ENCODE data around the gene STAG3.
A peak's percentile ranks its signal among the peaks of the same experiment; 100 is the strongest.

Gene STAG3

DNA sequence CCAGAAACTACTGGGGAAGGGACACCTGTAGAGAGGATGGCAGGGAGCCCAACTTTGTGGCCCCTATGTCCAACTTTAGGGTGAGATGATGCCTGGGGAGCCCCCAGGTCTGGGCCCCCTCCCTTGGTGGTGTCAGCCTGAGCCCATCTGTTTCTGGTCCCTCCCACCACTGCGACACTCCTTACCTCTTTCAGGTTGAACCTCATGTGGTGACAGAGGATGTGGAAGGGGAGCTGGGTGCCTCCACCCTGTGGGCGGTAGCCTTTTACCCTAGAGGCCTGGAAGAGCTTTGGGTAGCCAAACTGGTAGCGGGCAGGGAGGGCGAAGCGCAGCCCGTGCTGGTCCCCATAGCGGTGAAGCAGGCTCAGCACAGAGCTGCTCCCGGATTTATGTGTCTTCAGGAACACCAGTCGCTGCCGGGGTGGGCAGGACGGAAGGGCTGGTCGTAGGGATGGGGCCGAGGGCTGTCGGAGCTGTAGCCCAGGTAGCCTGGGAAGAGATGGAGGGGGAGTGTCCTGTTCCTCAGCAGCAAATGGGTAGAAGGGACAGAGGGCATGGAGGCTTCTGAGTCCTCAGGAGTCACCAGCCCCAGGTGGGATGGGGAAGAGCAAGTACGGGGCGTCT, 11.3 kb upstream of the STAG3 start:
- peak; percentile 8 for DNase-seq (ENCODE audit: low read depth)
- H3K4me3 ChIP-seq (ENCODE audit: low read depth, low read length), result no peak overlapping the region
- TF ChIP-seq CTCF (IDR thresholded peaks at IDR 0.05; ENCODE audit: low read depth, low read length), result no peak
- TF ChIP-seq MYC (IDR thresholded peaks at IDR 0.05; ENCODE audit: low read depth, low read length), result no peak
- TF ChIP-seq, protein P1, sequence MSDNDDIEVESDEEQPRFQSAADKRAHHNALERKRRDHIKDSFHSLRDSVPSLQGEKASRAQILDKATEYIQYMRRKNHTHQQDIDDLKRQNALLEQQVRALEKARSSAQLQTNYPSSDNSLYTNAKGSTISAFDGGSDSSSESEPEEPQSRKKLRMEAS (IDR thresholded peaks at IDR 0.05; ENCODE audit: low read depth, low read length), result no peak
- no peak for TF ChIP-seq POLR2A (IDR thresholded peaks at IDR 0.05; ENCODE audit: extremely low read depth, insufficient read length)

DNA sequence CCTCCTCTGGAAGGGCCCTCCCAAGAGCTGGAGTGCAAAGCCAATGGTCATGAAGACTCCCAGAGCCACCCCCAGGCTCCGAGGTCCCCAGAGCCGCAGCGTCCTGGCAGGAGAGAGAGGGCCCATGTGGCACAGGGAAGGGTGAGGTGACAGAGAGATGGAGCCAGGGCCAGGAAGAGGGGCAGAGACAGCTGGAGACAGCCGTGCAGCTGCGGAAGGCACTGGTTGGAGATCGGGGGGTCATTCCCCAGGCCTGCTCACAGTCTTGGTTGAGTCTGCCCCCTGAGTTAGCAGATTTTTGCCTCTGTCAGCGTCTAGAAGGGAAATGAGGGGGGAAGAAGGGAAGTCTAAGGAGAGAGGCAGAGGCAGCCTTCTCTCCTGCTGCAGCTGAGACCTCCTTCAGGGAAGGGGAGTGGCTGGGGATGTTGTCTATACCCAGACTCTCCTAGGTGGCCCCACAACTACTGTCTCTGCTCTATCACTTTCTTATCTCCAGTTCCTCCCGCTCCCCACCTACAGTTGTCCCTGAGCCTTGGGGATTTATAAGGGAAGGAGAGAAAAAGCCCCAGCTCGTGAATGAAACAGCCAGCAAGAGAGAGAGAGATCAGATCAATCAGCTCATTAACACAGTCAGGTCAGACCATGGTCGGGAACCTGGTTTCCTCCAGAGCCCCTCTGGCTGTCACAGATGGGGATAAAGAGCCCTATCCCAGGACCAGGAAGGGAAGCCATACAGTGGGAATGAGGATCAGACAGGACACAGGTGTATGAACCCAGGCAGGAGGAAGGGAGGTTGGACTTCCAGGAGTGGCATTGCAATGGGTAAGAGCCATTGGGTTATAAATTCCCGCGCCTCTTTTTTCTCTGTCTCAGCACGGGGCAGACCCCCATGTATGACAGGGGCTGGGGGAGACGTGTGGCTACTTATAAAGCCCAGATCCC, 10.5 kb upstream of the STAG3 start:
- H3K4me3 ChIP-seq (ENCODE audit: low read depth, low read length), result no peak overlapping the region
- no peak for TF ChIP-seq CTCF (IDR thresholded peaks at IDR 0.05; ENCODE audit: low read depth, low read length)
- TF ChIP-seq MYC (IDR thresholded peaks at IDR 0.05; ENCODE audit: low read depth, low read length), result no peak
- no peak for TF ChIP-seq POLR2A (IDR thresholded peaks at IDR 0.05; ENCODE audit: extremely low read depth, insufficient read length)
- TF ChIP-seq, protein P1 (IDR thresholded peaks at IDR 0.05; ENCODE audit: low read depth, low read length), result no peak
- DNase-seq (ENCODE audit: low read depth), result peak; percentile 10

DNA sequence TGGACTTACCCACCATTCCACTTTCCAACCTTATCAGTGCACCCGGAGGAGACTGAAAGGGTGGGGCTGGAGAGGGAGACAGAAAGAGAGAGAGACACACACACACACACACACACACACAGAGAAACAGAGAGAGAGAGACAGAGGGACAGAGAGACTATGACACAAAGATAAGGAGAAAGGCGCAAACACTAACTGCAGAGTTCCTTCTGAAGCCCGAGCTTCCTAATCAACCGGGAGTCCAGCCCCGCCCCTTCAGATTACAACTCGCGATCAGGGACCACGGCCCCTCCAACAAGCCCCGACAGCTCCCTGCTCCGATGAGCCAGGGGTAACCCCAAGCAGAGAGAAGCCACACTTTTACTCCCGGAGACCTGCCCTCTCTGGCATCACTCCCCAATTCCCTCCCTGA, 9.8 kb upstream of the STAG3 start:
- peak; percentile 23 for DNase-seq (ENCODE audit: low read depth)
- peak overlapping the region; percentile 27 for H3K4me3 ChIP-seq (ENCODE audit: low read depth, low read length)
- TF ChIP-seq POLR2A (IDR thresholded peaks at IDR 0.05; ENCODE audit: extremely low read depth, insufficient read length) (no peak), CTCF (IDR thresholded peaks at IDR 0.05; ENCODE audit: low read depth, low read length) (no peak), MYC (IDR thresholded peaks at IDR 0.05; ENCODE audit: low read depth, low read length) (no peak)
- TF ChIP-seq, protein P1 (IDR thresholded peaks at IDR 0.05; ENCODE audit: low read depth, low read length), result no peak

DNA sequence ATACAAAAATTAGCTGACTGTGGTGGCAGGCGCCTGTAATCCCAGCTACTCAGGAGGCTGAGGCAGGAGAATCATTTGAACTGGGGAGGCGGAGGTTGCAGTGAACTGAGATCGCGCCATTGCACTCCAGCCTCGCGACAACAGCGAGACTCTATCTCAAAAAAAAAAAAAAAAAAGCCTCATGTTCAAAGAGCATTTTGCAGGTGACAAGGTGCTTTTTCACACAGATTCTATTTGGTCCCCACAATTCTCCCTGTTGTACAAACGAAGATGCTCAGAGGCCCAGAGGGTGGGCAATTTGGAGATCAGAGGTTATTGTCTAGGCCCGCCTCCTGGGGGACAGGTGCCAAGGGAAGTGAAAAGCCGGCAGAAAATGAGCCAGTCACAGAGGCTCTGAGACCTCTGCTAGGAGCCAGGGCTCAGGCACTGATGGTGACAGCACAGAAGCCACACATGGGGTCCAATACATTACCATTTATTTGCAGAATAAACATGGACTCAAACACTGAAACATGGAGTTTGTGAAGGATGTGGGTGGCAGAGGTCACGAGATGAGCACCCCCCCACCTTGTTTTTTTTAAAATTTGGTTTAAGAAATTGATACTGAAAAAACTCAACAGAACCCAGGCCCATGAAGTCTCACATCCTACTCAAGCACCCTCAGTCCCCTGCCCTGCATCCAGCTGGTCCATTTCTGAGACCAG, 8.4 kb upstream of the STAG3 start:
- no peak for TF ChIP-seq CTCF (IDR thresholded peaks at IDR 0.05; ENCODE audit: low read depth, low read length)
- TF ChIP-seq MYC (IDR thresholded peaks at IDR 0.05; ENCODE audit: low read depth, low read length), result no peak
- TF ChIP-seq, protein P1 (IDR thresholded peaks at IDR 0.05; ENCODE audit: low read depth, low read length), result no peak
- TF ChIP-seq POLR2A (IDR thresholded peaks at IDR 0.05; ENCODE audit: extremely low read depth, insufficient read length), result no peak
- no peak overlapping the region for H3K4me3 ChIP-seq (ENCODE audit: low read depth, low read length)
- no peak for DNase-seq (ENCODE audit: low read depth)

DNA sequence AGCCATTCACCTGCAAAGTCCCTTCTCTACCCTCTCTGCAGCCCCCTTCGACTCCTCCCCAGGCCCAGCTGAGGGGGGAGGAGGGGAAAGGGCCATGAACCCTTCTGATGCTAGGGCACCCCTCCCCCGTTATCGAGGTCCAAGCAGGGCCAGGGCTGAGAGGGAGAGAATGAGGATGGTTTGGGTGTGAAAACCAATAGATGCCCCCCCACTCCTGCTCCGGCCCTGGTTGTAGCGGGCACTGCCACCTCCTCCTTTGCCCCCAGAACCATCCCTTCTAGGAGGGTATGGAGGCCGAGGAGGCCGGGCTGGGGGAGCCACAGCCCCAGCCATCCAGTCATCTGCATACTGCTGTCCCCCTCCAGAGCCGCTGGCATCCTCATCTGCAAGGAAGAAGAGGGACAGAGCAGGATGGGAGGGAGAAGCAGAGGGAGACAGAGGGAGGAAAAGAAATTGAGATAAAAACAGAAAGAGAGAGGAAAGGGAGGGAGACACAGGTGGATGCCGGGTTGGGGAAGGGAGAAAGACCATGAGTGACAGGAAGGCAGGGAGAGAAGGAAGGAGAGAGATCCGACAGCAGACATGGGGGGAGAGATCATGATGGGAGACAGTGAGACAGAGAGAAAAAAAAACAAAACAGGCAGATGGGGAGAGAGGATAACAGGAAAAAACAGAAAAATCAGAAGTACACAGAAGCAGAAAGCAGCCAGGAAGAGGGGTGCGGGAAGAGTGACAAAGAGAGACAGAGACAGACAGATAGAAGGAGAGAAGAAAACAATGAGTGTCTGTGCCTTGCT, 7.4 kb upstream of the STAG3 start:
- TF ChIP-seq MYC (IDR thresholded peaks at IDR 0.05; ENCODE audit: low read depth, low read length) (no peak), POLR2A (IDR thresholded peaks at IDR 0.05; ENCODE audit: extremely low read depth, insufficient read length) (no peak), CTCF (IDR thresholded peaks at IDR 0.05; ENCODE audit: low read depth, low read length) (no peak)
- TF ChIP-seq, protein P1 (IDR thresholded peaks at IDR 0.05; ENCODE audit: low read depth, low read length), result no peak
- DNase-seq (ENCODE audit: low read depth), result no peak
- no peak overlapping the region for H3K4me3 ChIP-seq (ENCODE audit: low read depth, low read length)
